Measurements from ENCODE around the gene IL1A. TPM values are rescaled to one million over a fixed set of nuclear protein-coding genes. Genes with fewer than 3 reads are reported as not detected.

Gene IL1A
- total RNA-seq, 1 experiment from 2014 or later = 0.38 TPM

GRCh38 chr2:112740527-112740926, 43.8 kb downstream of the IL1A start:
- peaks cover 19% of the 10 kb centered on the region for H3K36me3 ChIP-seq (replicated peaks; ENCODE audit: control insufficient read depth, insufficient read depth, low read length)
- no peaks in the 10 kb centered on the region for H3K27me3 ChIP-seq (ENCODE audit: control insufficient read depth, insufficient read depth, low read length)
- H3K4me3 ChIP-seq (ENCODE audit: insufficient read depth, low read depth, low read length) = no peak overlapping the region
- no peak for DNase-seq

GRCh38 chr2:112737542-112738232, 46.6 kb downstream of the IL1A start:
- DNase-seq = no peak
- peaks cover 18% of the 10 kb centered on the region for H3K36me3 ChIP-seq (replicated peaks; ENCODE audit: control insufficient read depth, insufficient read depth, low read length)
- H3K4me3 ChIP-seq (ENCODE audit: insufficient read depth, low read depth, low read length) = no peak overlapping the region
- no peaks in the 10 kb centered on the region for H3K27me3 ChIP-seq (ENCODE audit: control insufficient read depth, insufficient read depth, low read length)

GRCh38 chr2:112733871-112734270, 50.4 kb downstream of the IL1A start:
- no peak for DNase-seq
- no peaks in the 10 kb centered on the region for H3K27me3 ChIP-seq (ENCODE audit: control insufficient read depth, insufficient read depth, low read length)
- no peak overlapping the region for H3K4me3 ChIP-seq (ENCODE audit: insufficient read depth, low read depth, low read length)
- H3K36me3 ChIP-seq (replicated peaks; ENCODE audit: control insufficient read depth, insufficient read depth, low read length) = peaks cover 2% of the 10 kb centered on the region

GRCh38 chr2:112733456-112733855, 50.8 kb downstream of the IL1A start:
- no peak for DNase-seq
- no peak overlapping the region for H3K4me3 ChIP-seq (ENCODE audit: insufficient read depth, low read depth, low read length)
- H3K36me3 ChIP-seq (replicated peaks; ENCODE audit: control insufficient read depth, insufficient read depth, low read length) = peaks cover 2% of the 10 kb centered on the region
- H3K27me3 ChIP-seq (ENCODE audit: control insufficient read depth, insufficient read depth, low read length) = no peaks in the 10 kb centered on the region

GRCh38 chr2:112731479-112731878, 52.8 kb downstream of the IL1A start:
- Histone ChIP-seq H3K27me3 (ENCODE audit: control insufficient read depth, insufficient read depth, low read length) (no peaks in the 10 kb centered on the region), H3K4me3 (ENCODE audit: insufficient read depth, low read depth, low read length) (no peak overlapping the region), H3K36me3 (replicated peaks; ENCODE audit: control insufficient read depth, insufficient read depth, low read length) (no peaks in the 10 kb centered on the region)
- DNase-seq = no peak

- H3K27me3 ChIP-seq (ENCODE audit: control insufficient read depth, insufficient read depth, low read length) = no peaks in the 10 kb centered on the region
- H3K36me3 ChIP-seq (replicated peaks; ENCODE audit: control insufficient read depth, insufficient read depth, low read length) = no peaks in the 10 kb centered on the region
- DNase-seq = no peak
- no peak overlapping the region for H3K4me3 ChIP-seq (ENCODE audit: insufficient read depth, low read depth, low read length)
Observed at GRCh38 chr2:112730791-112731190, 53.5 kb downstream of the IL1A start.

- Histone ChIP-seq H3K36me3 (replicated peaks; ENCODE audit: control insufficient read depth, insufficient read depth, low read length) (no peaks in the 10 kb centered on the region), H3K4me3 (ENCODE audit: insufficient read depth, low read depth, low read length) (no peak overlapping the region), H3K27me3 (ENCODE audit: control insufficient read depth, insufficient read depth, low read length) (no peaks in the 10 kb centered on the region)
- no peak for DNase-seq
Observed at GRCh38 chr2:112730216-112730615, 54.1 kb downstream of the IL1A start.

GRCh38 chr2:112728378-112729175, 55.7 kb downstream of the IL1A start:
- no peak for DNase-seq
- Histone ChIP-seq H3K27me3 (ENCODE audit: control insufficient read depth, insufficient read depth, low read length) (no peaks in the 10 kb centered on the region), H3K36me3 (replicated peaks; ENCODE audit: control insufficient read depth, insufficient read depth, low read length) (no peaks in the 10 kb centered on the region), H3K4me3 (ENCODE audit: insufficient read depth, low read depth, low read length) (no peak overlapping the region)

- no peak for DNase-seq
- Histone ChIP-seq H3K4me3 (ENCODE audit: insufficient read depth, low read depth, low read length) (no peak overlapping the region), H3K36me3 (replicated peaks; ENCODE audit: control insufficient read depth, insufficient read depth, low read length) (no peaks in the 10 kb centered on the region), H3K27me3 (ENCODE audit: control insufficient read depth, insufficient read depth, low read length) (no peaks in the 10 kb centered on the region)
Observed at GRCh38 chr2:112728029-112728362, 56.3 kb downstream of the IL1A start.

GRCh38 chr2:112727276-112728028, 56.8 kb downstream of the IL1A start:
- no peak overlapping the region for H3K4me3 ChIP-seq (ENCODE audit: insufficient read depth, low read depth, low read length)
- H3K36me3 ChIP-seq (replicated peaks; ENCODE audit: control insufficient read depth, insufficient read depth, low read length) = no peaks in the 10 kb centered on the region
- DNase-seq = no peak
- no peaks in the 10 kb centered on the region for H3K27me3 ChIP-seq (ENCODE audit: control insufficient read depth, insufficient read depth, low read length)

- no peaks in the 10 kb centered on the region for H3K36me3 ChIP-seq (replicated peaks; ENCODE audit: control insufficient read depth, insufficient read depth, low read length)
- H3K4me3 ChIP-seq (ENCODE audit: insufficient read depth, low read depth, low read length) = no peak overlapping the region
- peak; percentile 96 for DNase-seq
- no peaks in the 10 kb centered on the region for H3K27me3 ChIP-seq (ENCODE audit: control insufficient read depth, insufficient read depth, low read length)
Observed at GRCh38 chr2:112726487-112727190, 57.7 kb downstream of the IL1A start.

- H3K4me3 ChIP-seq (ENCODE audit: insufficient read depth, low read depth, low read length) = no peak overlapping the region
- no peaks in the 10 kb centered on the region for H3K36me3 ChIP-seq (replicated peaks; ENCODE audit: control insufficient read depth, insufficient read depth, low read length)
- peak; percentile 63 for DNase-seq
- no peaks in the 10 kb centered on the region for H3K27me3 ChIP-seq (ENCODE audit: control insufficient read depth, insufficient read depth, low read length)
Observed at GRCh38 chr2:112725545-112726457, 58.5 kb downstream of the IL1A start.

- H3K36me3 ChIP-seq (replicated peaks; ENCODE audit: control insufficient read depth, insufficient read depth, low read length) = no peaks in the 10 kb centered on the region
- no peaks in the 10 kb centered on the region for H3K27me3 ChIP-seq (ENCODE audit: control insufficient read depth, insufficient read depth, low read length)
- DNase-seq = peak; percentile 87
- H3K4me3 ChIP-seq (ENCODE audit: insufficient read depth, low read depth, low read length) = no peak overlapping the region
Observed at GRCh38 chr2:112724591-112725525, 59.4 kb downstream of the IL1A start.
